ENCODE results near the gene TRIM17. TPM values are rescaled to one million over a fixed set of nuclear protein-coding genes. Genes with fewer than 3 reads are reported as not detected.

TRIM17 gene
- total RNA-seq, 1 experiment from 2014 or later = 55.5 TPM

Small RNA genes lying within 50 kb of the gene (microRNA-seq; reads per million reads assigned to microRNA genes)
- gene MIR4666A (ENCODE audit: borderline number of aligned reads, borderline replicate concordance) (not detected), gene MIR6742 (ENCODE audit: borderline number of aligned reads, borderline replicate concordance) (not detected)

Other genes with a start within 250 kb of the TRIM17 start
- 62.9 and 91.7 TPM in 2 replicates for gene OBSCN, start 208.8 kb downstream of the TRIM17 start, total RNA-seq (2021)
- 76.5 and 78.2 TPM in 2 replicates for gene TRIM11, start 10.0 kb downstream of the TRIM17 start, total RNA-seq (2021)
- 182 and 227 TPM in 2 replicates for gene RNF187, start 70.5 kb upstream of the TRIM17 start, total RNA-seq (2021)